NCI-H510A treated with DMSO at 0.1 percent for 48 hours (cell line): Measurements from ENCODE around the gene CDK2.
A peak's percentile ranks its signal among the peaks of the same experiment; 100 is the strongest.

Experiments
- DNase-seq: peaks from one replicate; lab custom pipeline; 2025; lab: John Stamatoyannopoulos, UW

Gene CDK2

GRCh38 chr12:55938826-55939501 is 27.7 kb upstream of the CDK2 start:
- DNase-seq: no peak

GRCh38 chr12:55940065-55940732 is 26.4 kb upstream of the CDK2 start:
- peak; percentile 90 for DNase-seq

- no peak for DNase-seq
These were observed 24.6 kb upstream of the CDK2 start for GRCh38 chr12:55942055-55942454.

GRCh38 chr12:55942577-55943136 is 24.0 kb upstream of the CDK2 start:
- DNase-seq: no peak

GRCh38 chr12:55946553-55946952 is 20.1 kb upstream of the CDK2 start:
- DNase-seq: no peak

GRCh38 chr12:55955344-55955743 is 11.3 kb upstream of the CDK2 start:
- no peak for DNase-seq

- DNase-seq: no peak
These were observed 10.7 kb upstream of the CDK2 start for GRCh38 chr12:55955800-55956508.

GRCh38 chr12:55957106-55957859 is 9.3 kb upstream of the CDK2 start:
- DNase-seq: no peak

GRCh38 chr12:55963760-55964159 is 2.9 kb upstream of the CDK2 start:
- no peak for DNase-seq

- no peak for DNase-seq
These were observed 1.4 kb upstream of the CDK2 start for GRCh38 chr12:55965240-55965639.

GRCh38 chr12:55965941-55966407 is 656 bp upstream of the CDK2 start, which contains the start of gene PMEL:
TSS of gene PMEL (minus strand) at chr12:55966042. CDS start at chr12:55966011, 31 bp downstream.
- peak; percentile 72 for DNase-seq

- no peak for DNase-seq
These were observed 2.7 kb downstream of the CDK2 start for GRCh38 chr12:55969356-55969755.

- no peak for DNase-seq
These were observed 4.1 kb downstream of the CDK2 start for GRCh38 chr12:55970775-55971174.

- no peak for DNase-seq
These were observed 5.4 kb downstream of the CDK2 start for GRCh38 chr12:55972042-55972441.

- no peak for DNase-seq
These were observed 5.8 kb downstream of the CDK2 start for GRCh38 chr12:55972456-55972855.

- no peak for DNase-seq
These were observed 6.4 kb downstream of the CDK2 start for GRCh38 chr12:55972911-55973598.

GRCh38 chr12:55973599-55974307 is 7.1 kb downstream of the CDK2 start, which contains the start of gene RAB5B:
TSS of gene RAB5B (plus strand) at chr12:55974078. CDS start at chr12:55986961, 12,883 bp downstream.
- peak; percentile 99 for DNase-seq

GRCh38 chr12:55974308-55974730 is 7.7 kb downstream of the CDK2 start:
- peak; percentile 29 for DNase-seq

- DNase-seq: no peak
These were observed 11.8 kb downstream of the CDK2 start for GRCh38 chr12:55978393-55978792.

GRCh38 chr12:55979069-55979468 is 12.4 kb downstream of the CDK2 start:
- DNase-seq: no peak
